ENCODE results near the gene WDR1.
"Not testable (repeated sequence)": the region's sequence is repeated elsewhere in the genome, so short reads cannot be mapped to it uniquely, and the experiment has no call there.

WDR1 gene

GRCh38 chr4:10130178-10130888 is 13.7 kb upstream of the WDR1 start:
- no peak for DNase-seq

GRCh38 chr4:10129196-10130177 is 12.9 kb upstream of the WDR1 start:
- no peak for DNase-seq

- DNase-seq = no peak
Measured at GRCh38 chr4:10128761-10129160, 12.2 kb upstream of the WDR1 start.

GRCh38 chr4:10127531-10127930 is 10.9 kb upstream of the WDR1 start:
- not testable (repeated sequence) for DNase-seq

- no peak for DNase-seq
Measured at GRCh38 chr4:10124167-10124930, 7.8 kb upstream of the WDR1 start.

- DNase-seq = peak in 1 of 4 experiments; percentile 22
Measured at GRCh38 chr4:10123227-10124101, 6.9 kb upstream of the WDR1 start.

GRCh38 chr4:10122236-10122932 is 5.8 kb upstream of the WDR1 start:
- no peak for DNase-seq

GRCh38 chr4:10121568-10122208 is 5.1 kb upstream of the WDR1 start:
- no peak for DNase-seq

- DNase-seq = no peak
Measured at GRCh38 chr4:10120943-10121567, 4.5 kb upstream of the WDR1 start.

- DNase-seq = no peak
Measured at GRCh38 chr4:10119773-10120172, 3.2 kb upstream of the WDR1 start.

GRCh38 chr4:10119278-10119677 is 2.7 kb upstream of the WDR1 start:
- DNase-seq = no peak

GRCh38 chr4:10118048-10119004 is 1.7 kb upstream of the WDR1 start:
- no peak for DNase-seq

GRCh38 chr4:10117359-10118047 is 904 bp upstream of the WDR1 start:
- peak in 2 of 4 experiments; percentile 44 to 48 for DNase-seq

GRCh38 chr4:10115797-10116568 is 616 bp downstream of the WDR1 start:
- DNase-seq = peak; percentile 27 to 68 (median 43)

GRCh38 chr4:10115271-10115796 is 1.3 kb downstream of the WDR1 start:
- no peak for DNase-seq

- DNase-seq = no peak
Measured at GRCh38 chr4:10114607-10115006, 2.0 kb downstream of the WDR1 start.

- no peak for DNase-seq
Measured at GRCh38 chr4:10114147-10114546, 2.5 kb downstream of the WDR1 start.

Measured in activated naive CD4-positive, alpha-beta T cell (primary cell).